ENCODE results near the gene GPR173.

DNA sequence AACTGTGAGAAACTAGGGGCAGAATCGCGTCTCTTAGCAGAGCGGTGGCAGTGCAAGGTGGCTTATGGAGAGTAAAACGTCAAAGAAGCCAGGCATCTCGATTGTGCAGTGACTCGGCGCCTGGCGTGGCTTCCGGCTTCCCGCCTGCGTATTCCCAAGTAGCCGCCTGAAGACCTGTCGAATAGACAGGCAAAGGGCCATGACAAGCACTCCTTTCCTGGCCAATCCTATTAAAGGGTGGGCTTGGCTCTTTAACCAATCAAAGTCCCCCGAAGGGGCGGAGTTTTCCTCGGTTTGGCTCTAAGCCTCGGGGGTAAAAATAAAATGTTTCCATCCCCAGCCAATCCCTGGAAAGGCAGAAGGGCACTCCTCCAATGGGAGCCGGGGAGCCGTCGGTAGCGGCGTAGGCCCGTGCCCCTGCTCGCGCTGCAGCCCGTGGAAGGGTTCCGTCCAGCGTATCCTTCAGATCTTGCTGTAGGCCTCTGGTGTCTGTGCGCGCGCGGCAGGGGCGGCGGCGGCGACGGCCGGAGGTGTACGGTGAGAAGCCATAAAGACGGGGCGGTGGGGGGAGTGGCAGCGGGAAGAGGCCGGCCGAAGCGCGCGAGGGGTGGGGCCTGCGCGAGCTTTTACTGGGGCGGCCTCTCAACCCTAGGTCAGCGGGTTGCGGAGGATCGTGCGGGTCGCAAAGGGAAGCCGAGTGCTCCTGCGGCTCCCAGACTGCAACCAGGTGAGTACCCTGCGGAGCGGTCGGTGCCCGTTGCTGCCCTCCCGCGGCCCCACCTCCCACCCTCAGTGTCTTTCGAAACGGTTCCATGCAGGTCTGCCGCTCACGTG is 45.4 kb downstream of the GPR173 start, which contains the start of gene KANTR:
- TF ChIP-seq, protein P1, sequence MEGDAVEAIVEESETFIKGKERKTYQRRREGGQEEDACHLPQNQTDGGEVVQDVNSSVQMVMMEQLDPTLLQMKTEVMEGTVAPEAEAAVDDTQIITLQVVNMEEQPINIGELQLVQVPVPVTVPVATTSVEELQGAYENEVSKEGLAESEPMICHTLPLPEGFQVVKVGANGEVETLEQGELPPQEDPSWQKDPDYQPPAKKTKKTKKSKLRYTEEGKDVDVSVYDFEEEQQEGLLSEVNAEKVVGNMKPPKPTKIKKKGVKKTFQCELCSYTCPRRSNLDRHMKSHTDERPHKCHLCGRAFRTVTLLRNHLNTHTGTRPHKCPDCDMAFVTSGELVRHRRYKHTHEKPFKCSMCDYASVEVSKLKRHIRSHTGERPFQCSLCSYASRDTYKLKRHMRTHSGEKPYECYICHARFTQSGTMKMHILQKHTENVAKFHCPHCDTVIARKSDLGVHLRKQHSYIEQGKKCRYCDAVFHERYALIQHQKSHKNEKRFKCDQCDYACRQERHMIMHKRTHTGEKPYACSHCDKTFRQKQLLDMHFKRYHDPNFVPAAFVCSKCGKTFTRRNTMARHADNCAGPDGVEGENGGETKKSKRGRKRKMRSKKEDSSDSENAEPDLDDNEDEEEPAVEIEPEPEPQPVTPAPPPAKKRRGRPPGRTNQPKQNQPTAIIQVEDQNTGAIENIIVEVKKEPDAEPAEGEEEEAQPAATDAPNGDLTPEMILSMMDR (IDR thresholded peaks at IDR 0.05; ENCODE audit: borderline replicate concordance, extremely low read depth, low read length, poor library complexity, severe bottlenecking): no peak
- TF ChIP-seq EZH2 (IDR thresholded peaks at IDR 0.05; ENCODE audit: borderline replicate concordance, low read depth, low read length, severe bottlenecking): no peak

Data from DND-41 (cell line).